Measurements from ENCODE around the gene DMAC2L.

DMAC2L gene

GRCh38 chr14:50311972-50312733 lies at the start of gene DMAC2L, which contains the start of gene L2HGDH:
DMAC2L (plus strand) TSS chr14:50312324; CDS start chr14:50321488, 9,164 bp downstream.
L2HGDH (minus strand) TSS chr14:50312229; CDS start chr14:50312150, 79 bp downstream.
- Mint-ChIP-seq H3K4me1 (peaks cover 51% of the 10 kb centered on the region), H3K27me3 (no peaks in the 10 kb centered on the region), H3K27ac (ENCODE audit: low read depth) (peak within 1 kb of the TSS; percentile 94), H3K9me3 (no peaks in the 10 kb centered on the region), H3K36me3 (ENCODE audit: insufficient read depth) (peaks cover 5% of the 10 kb centered on the region), H3K4me3 (peak within 1 kb of the TSS; percentile 90)
- ATAC-seq (replicated peaks; ENCODE audit: extremely low read depth, poor library complexity, severe bottlenecking) (peak; percentile 88), DNase-seq (ENCODE audit: low spot score in 2 of 2) (peak; percentile 74)

GRCh38 chr14:50262865-50263264 lies 49.3 kb upstream of the DMAC2L start:
- Mint-ChIP-seq H3K4me3 (no peak overlapping the region), H3K36me3 (ENCODE audit: insufficient read depth) (peaks cover 2% of the 10 kb centered on the region), H3K27me3 (no peaks in the 10 kb centered on the region), H3K9me3 (no peaks in the 10 kb centered on the region), H3K27ac (ENCODE audit: low read depth) (no peak overlapping the region), H3K4me1 (no peaks in the 10 kb centered on the region)
- DNase-seq (ENCODE audit: low spot score in 2 of 2) = no peak
- ATAC-seq (replicated peaks; ENCODE audit: extremely low read depth, poor library complexity, severe bottlenecking) = no peak

DNA sequence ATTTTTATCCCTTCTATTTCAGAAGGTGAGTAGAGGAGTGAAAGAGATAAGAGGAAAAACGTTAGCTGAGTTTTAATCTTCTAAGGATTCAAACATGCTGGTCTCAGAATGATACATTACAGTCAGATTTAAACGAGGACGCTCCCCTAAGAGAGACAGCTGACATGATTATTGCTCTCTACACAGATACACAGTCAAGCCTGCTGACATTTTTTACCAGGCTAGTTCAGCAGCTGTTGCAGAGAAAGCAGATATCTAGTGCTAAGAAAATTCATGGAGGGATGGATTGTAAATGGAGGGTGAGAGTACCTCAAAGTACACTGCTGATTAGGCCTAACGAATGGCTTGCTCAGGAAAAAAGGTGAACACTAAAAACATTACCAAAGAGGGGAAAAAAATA lies 48.8 kb upstream of the DMAC2L start:
- Mint-ChIP-seq H3K36me3 (ENCODE audit: insufficient read depth) (peaks cover 2% of the 10 kb centered on the region), H3K27me3 (no peaks in the 10 kb centered on the region), H3K9me3 (no peaks in the 10 kb centered on the region), H3K27ac (ENCODE audit: low read depth) (no peak overlapping the region), H3K4me3 (no peak overlapping the region), H3K4me1 (no peaks in the 10 kb centered on the region)
- no peak for ATAC-seq (replicated peaks; ENCODE audit: extremely low read depth, poor library complexity, severe bottlenecking)
- DNase-seq (ENCODE audit: low spot score in 2 of 2) = no peak

DNA sequence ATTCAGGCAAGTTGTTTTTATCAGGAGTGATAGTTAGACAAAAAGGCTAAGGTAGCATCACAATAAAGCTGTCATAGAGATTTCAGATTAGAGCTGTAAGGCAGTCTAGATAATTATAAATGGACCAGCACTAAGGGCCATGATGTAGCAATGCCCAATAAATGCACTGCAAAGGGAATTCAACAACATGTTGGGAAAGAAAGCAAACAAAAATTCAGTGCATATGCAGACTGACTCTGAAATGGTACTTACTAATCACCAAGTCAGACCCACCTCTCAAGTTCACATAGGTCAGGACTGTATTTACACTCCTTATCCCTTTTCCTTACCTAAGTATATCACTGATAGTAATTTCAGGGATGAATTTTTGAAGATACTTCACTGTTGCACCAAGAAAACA lies 47.1 kb upstream of the DMAC2L start:
- H3K27me3 Mint-ChIP-seq = no peaks in the 10 kb centered on the region
- no peaks in the 10 kb centered on the region for H3K4me1 Mint-ChIP-seq
- H3K9me3 Mint-ChIP-seq = no peaks in the 10 kb centered on the region
- H3K36me3 Mint-ChIP-seq (ENCODE audit: insufficient read depth) = peaks cover 2% of the 10 kb centered on the region
- DNase-seq (ENCODE audit: low spot score in 2 of 2) (no peak), ATAC-seq (replicated peaks; ENCODE audit: extremely low read depth, poor library complexity, severe bottlenecking) (no peak)
- no peak overlapping the region for H3K27ac Mint-ChIP-seq (ENCODE audit: low read depth)
- H3K4me3 Mint-ChIP-seq = no peak overlapping the region

GRCh38 chr14:50270932-50271331 lies 41.2 kb upstream of the DMAC2L start:
- Mint-ChIP-seq H3K4me1 (no peaks in the 10 kb centered on the region), H3K9me3 (no peaks in the 10 kb centered on the region), H3K27ac (ENCODE audit: low read depth) (no peak overlapping the region), H3K27me3 (no peaks in the 10 kb centered on the region), H3K4me3 (no peak overlapping the region), H3K36me3 (ENCODE audit: insufficient read depth) (no peaks in the 10 kb centered on the region)
- ATAC-seq (replicated peaks; ENCODE audit: extremely low read depth, poor library complexity, severe bottlenecking) (no peak), DNase-seq (ENCODE audit: low spot score in 2 of 2) (no peak)

GRCh38 chr14:50272498-50272897 lies 39.6 kb upstream of the DMAC2L start:
- Mint-ChIP-seq H3K4me3 (no peak overlapping the region), H3K9me3 (no peaks in the 10 kb centered on the region), H3K36me3 (ENCODE audit: insufficient read depth) (peaks cover 2% of the 10 kb centered on the region), H3K27ac (ENCODE audit: low read depth) (no peak overlapping the region), H3K4me1 (no peaks in the 10 kb centered on the region), H3K27me3 (no peaks in the 10 kb centered on the region)
- DNase-seq (ENCODE audit: low spot score in 2 of 2) (no peak), ATAC-seq (replicated peaks; ENCODE audit: extremely low read depth, poor library complexity, severe bottlenecking) (no peak)

- H3K9me3 Mint-ChIP-seq = no peaks in the 10 kb centered on the region
- H3K27ac Mint-ChIP-seq (ENCODE audit: low read depth) = no peak overlapping the region
- no peak for DNase-seq (ENCODE audit: low spot score in 2 of 2)
- H3K4me3 Mint-ChIP-seq = no peak overlapping the region
- H3K4me1 Mint-ChIP-seq = no peaks in the 10 kb centered on the region
- H3K36me3 Mint-ChIP-seq (ENCODE audit: insufficient read depth) = no peaks in the 10 kb centered on the region
- no peaks in the 10 kb centered on the region for H3K27me3 Mint-ChIP-seq
- no peak for ATAC-seq (replicated peaks; ENCODE audit: extremely low read depth, poor library complexity, severe bottlenecking)
These were observed 26.3 kb upstream of the DMAC2L start for GRCh38 chr14:50285861-50286260.

GRCh38 chr14:50288146-50288545 lies 24.0 kb upstream of the DMAC2L start:
- DNase-seq (ENCODE audit: low spot score in 2 of 2) = no peak
- Mint-ChIP-seq H3K4me3 (no peak overlapping the region), H3K4me1 (no peaks in the 10 kb centered on the region), H3K36me3 (ENCODE audit: insufficient read depth) (no peaks in the 10 kb centered on the region), H3K27ac (ENCODE audit: low read depth) (no peak overlapping the region), H3K9me3 (no peaks in the 10 kb centered on the region), H3K27me3 (no peaks in the 10 kb centered on the region)
- no peak for ATAC-seq (replicated peaks; ENCODE audit: extremely low read depth, poor library complexity, severe bottlenecking)

- no peaks in the 10 kb centered on the region for H3K4me1 Mint-ChIP-seq
- ATAC-seq (replicated peaks; ENCODE audit: extremely low read depth, poor library complexity, severe bottlenecking) (no peak), DNase-seq (ENCODE audit: low spot score in 2 of 2) (no peak)
- no peaks in the 10 kb centered on the region for H3K9me3 Mint-ChIP-seq
- no peak overlapping the region for H3K4me3 Mint-ChIP-seq
- peaks cover 1% of the 10 kb centered on the region for H3K36me3 Mint-ChIP-seq (ENCODE audit: insufficient read depth)
- no peak overlapping the region for H3K27ac Mint-ChIP-seq (ENCODE audit: low read depth)
- no peaks in the 10 kb centered on the region for H3K27me3 Mint-ChIP-seq
These were observed 21.8 kb upstream of the DMAC2L start for GRCh38 chr14:50290306-50290705.

- DNase-seq (ENCODE audit: low spot score in 2 of 2) (no peak), ATAC-seq (replicated peaks; ENCODE audit: extremely low read depth, poor library complexity, severe bottlenecking) (no peak)
- no peak overlapping the region for H3K4me3 Mint-ChIP-seq
- no peaks in the 10 kb centered on the region for H3K4me1 Mint-ChIP-seq
- no peak overlapping the region for H3K27ac Mint-ChIP-seq (ENCODE audit: low read depth)
- no peaks in the 10 kb centered on the region for H3K27me3 Mint-ChIP-seq
- no peaks in the 10 kb centered on the region for H3K9me3 Mint-ChIP-seq
- H3K36me3 Mint-ChIP-seq (ENCODE audit: insufficient read depth) = no peaks in the 10 kb centered on the region
These were observed 12.5 kb upstream of the DMAC2L start for GRCh38 chr14:50299585-50299984.

DNA sequence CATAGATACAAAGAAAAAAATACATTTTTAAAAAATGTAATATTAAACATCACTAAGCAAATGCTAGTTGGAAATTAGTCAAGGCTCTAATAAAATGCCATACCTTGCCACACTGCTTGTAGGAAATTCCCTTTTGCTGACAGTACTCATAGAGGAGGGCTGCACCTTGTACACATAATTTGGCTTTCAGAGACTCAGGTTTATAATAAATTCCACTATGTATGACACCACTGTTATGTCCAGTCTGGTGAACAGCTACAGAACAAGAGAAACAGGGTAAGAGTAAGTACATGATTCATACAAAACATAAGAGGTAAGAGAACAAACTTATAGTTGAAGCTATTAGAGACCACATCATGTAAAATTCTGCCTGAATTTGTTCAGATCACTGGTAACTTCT lies 10.2 kb upstream of the DMAC2L start:
- H3K4me3 Mint-ChIP-seq = no peak overlapping the region
- no peak overlapping the region for H3K27ac Mint-ChIP-seq (ENCODE audit: low read depth)
- DNase-seq (ENCODE audit: low spot score in 2 of 2) (no peak), ATAC-seq (replicated peaks; ENCODE audit: extremely low read depth, poor library complexity, severe bottlenecking) (no peak)
- no peaks in the 10 kb centered on the region for H3K36me3 Mint-ChIP-seq (ENCODE audit: insufficient read depth)
- no peaks in the 10 kb centered on the region for H3K9me3 Mint-ChIP-seq
- H3K4me1 Mint-ChIP-seq = no peaks in the 10 kb centered on the region
- no peaks in the 10 kb centered on the region for H3K27me3 Mint-ChIP-seq

DNA sequence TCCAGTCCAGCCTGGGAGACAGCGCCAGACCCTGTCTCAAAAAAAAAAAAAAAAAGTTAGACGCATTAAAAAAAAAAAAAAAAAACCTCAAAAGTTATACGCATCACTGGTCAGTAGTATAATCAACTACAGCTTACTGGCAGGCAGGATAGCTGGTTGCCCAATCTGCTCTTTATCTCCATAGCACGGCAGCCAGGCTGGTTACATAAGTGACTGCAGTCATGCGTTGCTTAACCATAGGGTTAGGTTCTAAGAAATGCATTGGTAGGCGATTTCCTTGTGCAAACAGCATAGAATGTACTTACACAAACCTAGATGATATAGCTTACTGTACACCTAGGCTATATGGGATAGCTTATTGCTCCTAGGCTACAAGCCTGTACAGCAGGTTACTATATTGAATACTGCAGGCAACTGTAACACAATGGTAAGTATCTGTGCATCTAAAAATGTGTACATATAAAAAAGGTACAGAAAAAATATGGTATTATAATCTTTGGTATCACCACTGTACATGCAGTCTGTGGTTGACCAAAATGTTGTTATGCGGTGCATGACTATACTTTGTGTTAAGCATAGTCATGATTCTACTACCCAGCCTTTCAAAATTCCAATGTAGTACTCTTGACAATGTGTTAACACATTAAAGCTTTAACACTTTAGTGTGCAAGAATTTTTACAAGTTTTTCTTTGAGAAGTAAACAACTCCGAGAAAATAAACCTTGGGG lies 8.2 kb upstream of the DMAC2L start:
- DNase-seq (ENCODE audit: low spot score in 2 of 2) = no peak
- Mint-ChIP-seq H3K4me1 (no peaks in the 10 kb centered on the region), H3K4me3 (no peak overlapping the region), H3K27me3 (no peaks in the 10 kb centered on the region), H3K36me3 (ENCODE audit: insufficient read depth) (no peaks in the 10 kb centered on the region), H3K9me3 (no peaks in the 10 kb centered on the region), H3K27ac (ENCODE audit: low read depth) (no peak overlapping the region)
- peak; percentile 19 for ATAC-seq (replicated peaks; ENCODE audit: extremely low read depth, poor library complexity, severe bottlenecking)

DNA sequence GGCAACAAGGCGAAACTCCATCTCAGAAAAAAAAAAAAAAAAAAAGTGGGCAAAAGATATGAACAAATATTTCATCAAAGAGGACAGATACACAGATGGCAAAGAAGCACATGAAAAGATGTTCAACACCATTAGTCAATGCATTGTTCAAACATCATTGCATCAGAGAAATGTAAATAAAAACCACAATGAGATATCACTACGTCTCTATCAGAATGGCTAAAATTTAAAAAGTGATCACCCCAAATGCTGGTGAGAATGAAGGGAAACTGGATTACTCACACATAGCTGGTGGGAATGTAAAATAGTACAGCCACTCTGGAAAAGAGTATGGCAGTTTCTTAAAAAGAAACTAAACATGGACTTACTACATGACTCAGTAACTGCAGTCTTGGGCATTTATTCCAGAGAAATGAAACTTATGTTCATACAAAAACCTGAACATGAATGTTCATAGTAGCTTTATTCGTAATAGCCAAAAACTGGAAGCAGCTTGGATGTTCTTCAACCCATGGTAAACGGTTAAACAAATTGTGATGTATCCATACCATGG lies 3.7 kb upstream of the DMAC2L start:
- Mint-ChIP-seq H3K9me3 (no peaks in the 10 kb centered on the region), H3K36me3 (ENCODE audit: insufficient read depth) (peaks cover 5% of the 10 kb centered on the region), H3K27ac (ENCODE audit: low read depth) (no peak overlapping the region), H3K27me3 (no peaks in the 10 kb centered on the region), H3K4me3 (no peak overlapping the region), H3K4me1 (peaks cover 26% of the 10 kb centered on the region)
- ATAC-seq (replicated peaks; ENCODE audit: extremely low read depth, poor library complexity, severe bottlenecking) = no peak
- no peak for DNase-seq (ENCODE audit: low spot score in 2 of 2)

All from central memory CD8-positive, alpha-beta T cell (primary cell).